HFFc6 (cell line): Measurements from ENCODE around the gene ALG11. TPM values are rescaled to one million over a fixed set of nuclear protein-coding genes. Genes with fewer than 3 reads are reported as not detected.

ENCODE experiments used
- DNase-seq: peaks from one replicate; pipeline ENCODE4 v3.0.0-alpha.2; 2018
- H3K27ac Mint-ChIP-seq: 2 replicates; pipeline ENCODE4 v1.8.0; 2020; ENCODE audit warnings: mild to moderate bottlenecking, mixed read lengths
- H3K27me3 Mint-ChIP-seq: 2 replicates; pipeline ENCODE4 v1.8.0; 2021; ENCODE audit warnings: mild to moderate bottlenecking, moderate library complexity, mixed read lengths; ENCODE audit not compliant: insufficient read depth
- H3K36me3 Mint-ChIP-seq: 2 replicates; pipeline ENCODE4 v1.8.0; 2021; ENCODE audit warnings: low read depth, mixed read lengths
- H3K4me1 Mint-ChIP-seq: 2 replicates; pipeline ENCODE4 v1.8.0; 2020; ENCODE audit warnings: low read depth, mixed read lengths
- H3K4me3 Mint-ChIP-seq: 2 replicates; pipeline ENCODE4 v1.8.0; 2020; ENCODE audit warnings: mild to moderate bottlenecking, moderate library complexity, mixed read lengths
- H3K9me3 Mint-ChIP-seq: 2 replicates; pipeline ENCODE4 v1.8.0; 2020; ENCODE audit warnings: mild to moderate bottlenecking, mixed read lengths
- total RNA-seq, 6 experiments: library from RNA; stranded (reverse); fragmentation: NEBNext Ultra II Directional; extraction: Animal tissue kit (Norgen Biotek cat#: 25700); gene quantifications; 2 replicates in 1 of 6; 3 replicates in 5 of 6; pipeline ENCODE4 v1.2.3, GENCODE V29; 2021
- TF ChIP-seq, protein P1 (sequence below): fragments of 200-600 bp; sonication (generic); IDR thresholded peaks from 2 replicates; pipeline ENCODE4 v1.5.0; 2021; ENCODE audit warnings: antibody characterized with exemption, mild to moderate bottlenecking

ALG11 gene
- total RNA-seq, 6 experiments from 2014 or later: 37.1 to 45.2 (median 41.0) TPM

DNA sequence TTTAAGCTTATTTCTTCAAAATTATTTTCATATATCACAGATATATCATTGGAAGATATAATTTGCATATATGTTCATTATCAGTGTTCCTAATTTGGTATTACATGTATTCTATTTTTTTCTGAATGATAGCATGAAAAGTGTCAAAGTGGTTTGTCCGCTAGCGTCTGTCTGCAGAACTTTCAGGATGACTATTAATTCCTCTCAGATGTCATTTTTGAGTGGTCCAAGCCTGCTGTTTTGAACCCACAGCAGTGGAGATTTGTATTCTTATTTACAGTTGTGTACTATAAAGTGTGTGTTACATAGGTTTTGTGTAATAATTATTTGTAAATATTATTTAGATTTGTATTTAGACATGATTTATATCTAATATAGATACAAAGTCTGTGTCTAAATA, 20.8 kb downstream of the ALG11 start:
- H3K9me3 Mint-ChIP-seq: no peaks in the 10 kb centered on the region
- H3K27me3 Mint-ChIP-seq: no peaks in the 10 kb centered on the region
- H3K4me1 Mint-ChIP-seq: peaks cover 5% of the 10 kb centered on the region
- peaks cover 26% of the 10 kb centered on the region for H3K36me3 Mint-ChIP-seq
- TF ChIP-seq, protein P1, sequence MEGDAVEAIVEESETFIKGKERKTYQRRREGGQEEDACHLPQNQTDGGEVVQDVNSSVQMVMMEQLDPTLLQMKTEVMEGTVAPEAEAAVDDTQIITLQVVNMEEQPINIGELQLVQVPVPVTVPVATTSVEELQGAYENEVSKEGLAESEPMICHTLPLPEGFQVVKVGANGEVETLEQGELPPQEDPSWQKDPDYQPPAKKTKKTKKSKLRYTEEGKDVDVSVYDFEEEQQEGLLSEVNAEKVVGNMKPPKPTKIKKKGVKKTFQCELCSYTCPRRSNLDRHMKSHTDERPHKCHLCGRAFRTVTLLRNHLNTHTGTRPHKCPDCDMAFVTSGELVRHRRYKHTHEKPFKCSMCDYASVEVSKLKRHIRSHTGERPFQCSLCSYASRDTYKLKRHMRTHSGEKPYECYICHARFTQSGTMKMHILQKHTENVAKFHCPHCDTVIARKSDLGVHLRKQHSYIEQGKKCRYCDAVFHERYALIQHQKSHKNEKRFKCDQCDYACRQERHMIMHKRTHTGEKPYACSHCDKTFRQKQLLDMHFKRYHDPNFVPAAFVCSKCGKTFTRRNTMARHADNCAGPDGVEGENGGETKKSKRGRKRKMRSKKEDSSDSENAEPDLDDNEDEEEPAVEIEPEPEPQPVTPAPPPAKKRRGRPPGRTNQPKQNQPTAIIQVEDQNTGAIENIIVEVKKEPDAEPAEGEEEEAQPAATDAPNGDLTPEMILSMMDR: no peak
- DNase-seq: no peak
- H3K4me3 Mint-ChIP-seq: no peak overlapping the region
- no peak overlapping the region for H3K27ac Mint-ChIP-seq

GRCh38 chr13:52034616-52035226, 22.5 kb downstream of the ALG11 start:
- H3K4me3 Mint-ChIP-seq: no peak overlapping the region

GRCh38 chr13:52036037-52036436, 23.8 kb downstream of the ALG11 start:
- no peaks in the 10 kb centered on the region for H3K36me3 Mint-ChIP-seq
- no peaks in the 10 kb centered on the region; the same call in 1 of the 2 replicates for H3K27me3 Mint-ChIP-seq
- H3K4me3 Mint-ChIP-seq: no peak overlapping the region
- peaks cover 5% of the 10 kb centered on the region for H3K4me1 Mint-ChIP-seq
- no peak for DNase-seq
- TF ChIP-seq, protein P1: no peak
- H3K27ac Mint-ChIP-seq: no peak overlapping the region
- H3K9me3 Mint-ChIP-seq: no peaks in the 10 kb centered on the region

More at GRCh38 chr13:52034616-52035226, 22.5 kb downstream of the ALG11 start:
- no peak overlapping the region for H3K27ac Mint-ChIP-seq
- peaks cover 5% of the 10 kb centered on the region for H3K4me1 Mint-ChIP-seq
- no peak for DNase-seq
- TF ChIP-seq, protein P1: no peak
- H3K27me3 Mint-ChIP-seq: no peaks in the 10 kb centered on the region; the same call in 1 of the 2 replicates
- peaks cover 9% of the 10 kb centered on the region for H3K36me3 Mint-ChIP-seq
- H3K9me3 Mint-ChIP-seq: no peaks in the 10 kb centered on the region

DNA sequence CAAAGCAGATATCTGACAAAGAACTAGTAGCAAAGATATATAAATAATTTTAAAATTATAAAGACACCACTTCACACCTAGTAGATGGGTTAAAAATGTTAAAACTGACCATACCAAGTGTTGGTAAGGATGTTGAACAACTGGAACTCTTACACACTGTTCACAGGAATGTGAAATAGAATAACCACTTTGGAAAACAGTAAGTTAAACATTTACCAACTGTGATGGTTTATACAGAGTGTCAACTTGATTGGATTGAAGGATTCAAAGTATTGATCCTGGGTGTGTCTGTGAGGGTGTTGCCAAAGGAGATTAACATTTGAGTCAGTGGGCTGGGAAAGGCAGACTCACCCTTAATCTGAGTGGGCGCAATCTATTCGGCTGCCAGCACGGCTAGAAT, 31.5 kb downstream of the ALG11 start:
- Mint-ChIP-seq H3K27ac (no peak overlapping the region), H3K36me3 (no peaks in the 10 kb centered on the region), H3K9me3 (no peaks in the 10 kb centered on the region), H3K27me3 (no peaks in the 10 kb centered on the region; the same call in 1 of the 2 replicates), H3K4me1 (no peaks in the 10 kb centered on the region), H3K4me3 (no peak overlapping the region)
- no peak for DNase-seq
- TF ChIP-seq, protein P1: no peak

DNA sequence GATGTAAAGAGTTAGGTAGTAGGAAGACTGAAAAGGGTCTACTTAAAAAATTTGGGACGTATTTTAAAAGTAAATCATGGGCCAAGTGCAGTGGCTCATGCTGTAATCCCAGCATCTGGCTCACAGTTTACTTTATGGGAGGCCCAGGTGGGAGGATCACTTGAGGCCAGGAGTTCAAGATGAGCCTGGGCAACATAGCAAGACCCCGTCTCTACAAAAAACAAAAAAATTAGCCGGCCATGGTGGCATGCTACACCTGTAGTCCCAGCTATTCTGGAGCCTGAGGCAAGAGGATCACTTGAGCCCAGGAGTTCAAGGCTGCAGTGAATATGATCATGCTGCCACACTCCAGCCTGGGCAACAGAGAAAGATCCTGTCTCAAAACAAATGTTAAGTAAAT, 35.3 kb downstream of the ALG11 start:
- no peaks in the 10 kb centered on the region for H3K36me3 Mint-ChIP-seq
- no peaks in the 10 kb centered on the region for H3K4me1 Mint-ChIP-seq
- H3K27me3 Mint-ChIP-seq: no peaks in the 10 kb centered on the region; the same call in none of the 2 replicates
- H3K9me3 Mint-ChIP-seq: no peaks in the 10 kb centered on the region
- H3K4me3 Mint-ChIP-seq: no peak overlapping the region
- TF ChIP-seq, protein P1: no peak
- no peak overlapping the region for H3K27ac Mint-ChIP-seq
- no peak for DNase-seq
